GM19099 (cell line): Measurements from ENCODE around the gene TMEM240.

Source experiments
- POLR2A ChIP-seq: IDR thresholded peaks from 3 replicates; pipeline ENCODE4 v1.6.1; 2011; ENCODE audit warnings: low read depth; ENCODE audit not compliant: insufficient read length; ENCODE audit errors: extremely low read depth

TMEM240 gene

GRCh38 chr1:1563688-1564087 is 23.3 kb upstream of the TMEM240 start:
- no peak for TF ChIP-seq POLR2A

GRCh38 chr1:1562556-1563195 is 22.3 kb upstream of the TMEM240 start:
- no peak for TF ChIP-seq POLR2A

GRCh38 chr1:1561801-1562470 is 21.5 kb upstream of the TMEM240 start:
- no peak for TF ChIP-seq POLR2A

- TF ChIP-seq POLR2A = peak; percentile 11
Measured at GRCh38 chr1:1560178-1560577, 19.8 kb upstream of the TMEM240 start.

GRCh38 chr1:1559066-1559465 is 18.6 kb upstream of the TMEM240 start:
- no peak for TF ChIP-seq POLR2A

- TF ChIP-seq POLR2A = no peak
Measured at GRCh38 chr1:1558591-1558990, 18.2 kb upstream of the TMEM240 start.

- TF ChIP-seq POLR2A = no peak
Measured at GRCh38 chr1:1556505-1556904, 16.1 kb upstream of the TMEM240 start.

GRCh38 chr1:1554926-1555915 is 14.8 kb upstream of the TMEM240 start:
- TF ChIP-seq POLR2A = no peak

- TF ChIP-seq POLR2A = no peak
Measured at GRCh38 chr1:1554550-1554925, 14.1 kb upstream of the TMEM240 start.

GRCh38 chr1:1553821-1554494 is 13.5 kb upstream of the TMEM240 start:
- TF ChIP-seq POLR2A = no peak

- TF ChIP-seq POLR2A = no peak
Measured at GRCh38 chr1:1552263-1552639, 11.8 kb upstream of the TMEM240 start.

GRCh38 chr1:1551524-1552262 is 11.3 kb upstream of the TMEM240 start:
- no peak for TF ChIP-seq POLR2A

- TF ChIP-seq POLR2A = no peak
Measured at GRCh38 chr1:1550591-1551432, 10.4 kb upstream of the TMEM240 start.
